DOHH2 (cell line): ENCODE data around the gene IL2RG.

Source experiments
- H3F3A ChIP-seq: fragments of 200-600 bp; sonication (generic), shearing (Covaris generic); 2 replicates; pipeline ENCODE4 v1.6.0; 2016; ENCODE audit warnings: antibody characterized with exemption, mild to moderate bottlenecking; ENCODE audit not compliant: control insufficient read depth, insufficient read depth
- H3K27ac ChIP-seq: fragments of 200-600 bp; sonication (generic); 2 replicates; pipeline ENCODE4 v1.5.1; 2014; ENCODE audit warnings: low read depth, mild to moderate bottlenecking, low read length, moderate library complexity
- H3K27me3 ChIP-seq: fragments of 200-600 bp; sonication (generic); 2 replicates; pipeline ENCODE4 v1.6.1; 2014; ENCODE audit warnings: mild to moderate bottlenecking, low read length, mixed read lengths; ENCODE audit not compliant: control insufficient read depth
- H3K36me3 ChIP-seq: fragments of 200-600 bp; sonication (generic); 2 replicates; pipeline ENCODE4 v1.6.1; 2014; ENCODE audit warnings: mild to moderate bottlenecking, low read length, moderate library complexity, mixed read lengths; ENCODE audit not compliant: control insufficient read depth
- H3K4me1 ChIP-seq: fragments of 200-600 bp; sonication (generic); 2 replicates; pipeline ENCODE4 v1.6.1; 2014; ENCODE audit warnings: mild to moderate bottlenecking, low read length, mixed read lengths; ENCODE audit not compliant: control insufficient read depth
- H3K4me2 ChIP-seq: fragments of 200-600 bp; sonication (generic); 2 replicates; pipeline ENCODE4 v1.6.0; 2014; ENCODE audit warnings: mild to moderate bottlenecking, low read length, moderate library complexity
- H3K4me3 ChIP-seq: fragments of 200-600 bp; sonication (generic); 2 replicates; pipeline ENCODE4 v1.5.1; 2014; ENCODE audit warnings: mild to moderate bottlenecking, low read length, mixed read lengths
- H3K79me2 ChIP-seq: fragments of 200-600 bp; sonication (generic); 2 replicates; pipeline ENCODE4 v1.6.1; 2014; ENCODE audit warnings: mild to moderate bottlenecking, low read length, mixed read lengths; ENCODE audit not compliant: control insufficient read depth
- H3K9me2 ChIP-seq: fragments of 200-600 bp; sonication (generic); replicated peaks from 2 replicates; pipeline ENCODE4 v1.6.1; 2014; ENCODE audit warnings: mild to moderate bottlenecking, low read length, mixed read lengths; ENCODE audit not compliant: control insufficient read depth
- H3K9me3 ChIP-seq: fragments of 200-600 bp; sonication (generic); 2 replicates; pipeline ENCODE4 v1.6.1; 2014; ENCODE audit warnings: antibody characterized with exemption, low read length, mixed read lengths; ENCODE audit not compliant: control insufficient read depth, insufficient read depth
- H4K20me1 ChIP-seq: fragments of 200-600 bp; sonication (generic); 2 replicates; pipeline ENCODE4 v1.6.0; 2014; ENCODE audit warnings: low read depth, mild to moderate bottlenecking, antibody characterized with exemption, low read length, moderate library complexity; ENCODE audit not compliant: control insufficient read depth, insufficient read depth
- EZH2phosphoT487 ChIP-seq: fragments of 200-600 bp; sonication (generic); IDR thresholded peaks from 2 replicates; pipeline ENCODE4 v1.6.1; 2017; ENCODE audit warnings: borderline replicate concordance, mild to moderate bottlenecking, antibody characterized with exemption, low read length, moderate library complexity, mixed read lengths
- TF ChIP-seq, protein P1 (sequence below): fragments of 200-600 bp; sonication (generic); IDR thresholded peaks from one replicate; pipeline ENCODE4 v1.5.1; 2014; ENCODE audit warnings: antibody characterized with exemption, mild to moderate bottlenecking, low read depth, low read length; ENCODE audit not compliant: poor library complexity, severe bottlenecking

Gene IL2RG

DNA sequence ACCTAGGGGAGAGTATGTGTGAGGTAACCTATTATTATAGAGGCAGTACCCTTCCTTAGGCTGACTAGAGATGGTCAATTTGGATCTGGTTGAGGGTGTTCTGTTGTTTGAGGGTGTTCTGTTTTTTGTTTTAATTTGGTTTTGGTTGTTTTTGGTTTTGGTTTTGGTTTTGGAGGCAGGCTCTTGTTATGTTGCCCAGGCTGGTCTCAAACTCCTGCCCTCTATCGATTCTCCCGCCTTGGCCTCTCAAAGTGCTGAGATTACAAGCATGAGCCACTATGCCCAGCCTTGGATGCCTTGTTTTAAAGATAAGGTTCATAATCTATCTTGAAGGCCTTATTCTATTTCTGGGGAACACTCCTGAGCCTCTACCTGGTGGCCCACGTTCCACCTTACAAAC lies 5.7 kb downstream of the IL2RG start:
- no peak overlapping the region for H3K4me3 ChIP-seq
- H3F3A ChIP-seq, result no peaks in the 10 kb centered on the region
- H3K36me3 ChIP-seq, result no peaks in the 10 kb centered on the region
- no peak for TF ChIP-seq EZH2phosphoT487
- TF ChIP-seq, protein P1, sequence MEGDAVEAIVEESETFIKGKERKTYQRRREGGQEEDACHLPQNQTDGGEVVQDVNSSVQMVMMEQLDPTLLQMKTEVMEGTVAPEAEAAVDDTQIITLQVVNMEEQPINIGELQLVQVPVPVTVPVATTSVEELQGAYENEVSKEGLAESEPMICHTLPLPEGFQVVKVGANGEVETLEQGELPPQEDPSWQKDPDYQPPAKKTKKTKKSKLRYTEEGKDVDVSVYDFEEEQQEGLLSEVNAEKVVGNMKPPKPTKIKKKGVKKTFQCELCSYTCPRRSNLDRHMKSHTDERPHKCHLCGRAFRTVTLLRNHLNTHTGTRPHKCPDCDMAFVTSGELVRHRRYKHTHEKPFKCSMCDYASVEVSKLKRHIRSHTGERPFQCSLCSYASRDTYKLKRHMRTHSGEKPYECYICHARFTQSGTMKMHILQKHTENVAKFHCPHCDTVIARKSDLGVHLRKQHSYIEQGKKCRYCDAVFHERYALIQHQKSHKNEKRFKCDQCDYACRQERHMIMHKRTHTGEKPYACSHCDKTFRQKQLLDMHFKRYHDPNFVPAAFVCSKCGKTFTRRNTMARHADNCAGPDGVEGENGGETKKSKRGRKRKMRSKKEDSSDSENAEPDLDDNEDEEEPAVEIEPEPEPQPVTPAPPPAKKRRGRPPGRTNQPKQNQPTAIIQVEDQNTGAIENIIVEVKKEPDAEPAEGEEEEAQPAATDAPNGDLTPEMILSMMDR, result no peak
- H3K27me3 ChIP-seq, result no peaks in the 10 kb centered on the region
- H3K4me1 ChIP-seq, result peaks cover 18% of the 10 kb centered on the region
- H3K9me2 ChIP-seq, result no peaks in the 10 kb centered on the region
- H3K4me2 ChIP-seq, result no peak overlapping the region
- no peaks in the 10 kb centered on the region for H3K9me3 ChIP-seq
- H3K79me2 ChIP-seq, result no peaks in the 10 kb centered on the region
- H4K20me1 ChIP-seq, result no peaks in the 10 kb centered on the region
- no peak overlapping the region for H3K27ac ChIP-seq

DNA sequence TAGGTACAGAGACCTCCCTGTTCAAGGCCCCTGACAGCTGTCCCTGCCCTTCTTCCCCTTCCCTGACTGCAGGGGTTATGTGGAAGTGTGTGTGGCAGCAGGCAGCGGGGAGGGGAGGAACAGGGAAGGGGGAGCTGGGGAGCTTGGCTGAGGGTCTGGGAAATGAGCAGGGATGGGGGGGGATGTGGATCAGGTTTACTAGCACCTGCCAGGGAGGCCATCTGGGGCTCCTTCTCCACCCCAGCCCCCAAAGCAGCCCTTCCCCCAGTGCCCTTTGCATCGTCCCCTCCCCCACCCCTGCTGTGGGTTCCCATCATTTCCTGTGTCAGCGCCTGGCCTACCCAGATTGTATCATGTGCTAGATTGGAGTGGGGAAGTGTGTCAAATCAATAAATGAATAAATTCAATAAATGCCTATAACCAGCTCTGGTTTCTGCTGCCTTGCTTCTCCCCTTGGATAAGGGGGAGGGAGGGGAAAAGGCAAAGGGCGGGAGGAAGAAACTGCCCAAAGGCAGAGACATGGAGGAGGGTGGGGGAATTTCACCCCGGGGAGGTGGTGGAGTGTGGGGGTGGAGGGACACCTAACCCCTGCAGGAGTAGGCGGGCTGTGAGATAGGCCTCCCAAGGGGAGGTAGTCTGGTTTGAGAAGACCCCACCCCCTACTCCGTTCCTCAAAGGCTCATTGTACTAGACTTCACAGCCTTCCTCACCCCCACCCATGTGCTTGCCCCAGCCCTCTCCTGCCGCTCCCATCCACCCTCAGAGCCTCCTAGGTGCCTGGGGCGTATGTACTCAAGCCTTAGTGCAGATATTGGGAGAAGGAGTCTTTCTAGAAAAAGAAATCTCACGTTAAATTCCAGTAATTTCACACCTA lies 8.0 kb downstream of the IL2RG start:
- H3K4me1 ChIP-seq, result peaks cover 18% of the 10 kb centered on the region
- no peaks in the 10 kb centered on the region for H3K9me2 ChIP-seq
- peak overlapping the region; percentile 63 for H3K4me2 ChIP-seq
- no peaks in the 10 kb centered on the region for H4K20me1 ChIP-seq
- H3K27me3 ChIP-seq, result no peaks in the 10 kb centered on the region
- H3K36me3 ChIP-seq, result no peaks in the 10 kb centered on the region
- H3K27ac ChIP-seq, result no peak overlapping the region
- H3K79me2 ChIP-seq, result no peaks in the 10 kb centered on the region
- TF ChIP-seq, protein P1, result no peak
- no peak for TF ChIP-seq EZH2phosphoT487
- peak overlapping the region; percentile 44; the same call in 1 of the 2 replicates for H3K4me3 ChIP-seq
- H3K9me3 ChIP-seq, result no peaks in the 10 kb centered on the region
- H3F3A ChIP-seq, result no peaks in the 10 kb centered on the region

DNA sequence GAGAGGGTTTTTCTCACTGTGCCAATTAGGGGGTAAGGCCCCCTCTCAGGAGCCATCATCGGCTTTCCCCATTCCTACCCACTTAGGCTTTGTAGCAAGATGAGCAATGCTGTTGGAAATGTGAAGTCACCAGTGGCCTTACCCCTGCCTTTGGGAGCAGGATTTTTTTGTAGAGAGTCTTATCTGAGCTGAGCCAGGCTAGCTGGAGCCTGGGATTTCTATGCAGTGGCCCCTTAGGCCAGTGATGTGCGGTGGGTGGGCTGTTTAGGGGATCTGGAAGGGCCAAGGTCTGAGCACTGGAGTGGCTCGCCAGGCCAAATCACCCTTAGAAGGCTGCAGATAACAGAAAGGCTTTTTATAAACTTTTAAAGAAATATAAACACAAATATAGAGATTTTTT lies 9.1 kb downstream of the IL2RG start:
- Histone ChIP-seq H3K27me3 (no peaks in the 10 kb centered on the region), H3K4me3 (no peak overlapping the region), H3K4me2 (no peak overlapping the region), H3F3A (no peaks in the 10 kb centered on the region), H3K9me2 (no peaks in the 10 kb centered on the region), H4K20me1 (no peaks in the 10 kb centered on the region), H3K27ac (no peak overlapping the region), H3K9me3 (no peaks in the 10 kb centered on the region), H3K79me2 (no peaks in the 10 kb centered on the region), H3K36me3 (no peaks in the 10 kb centered on the region), H3K4me1 (peaks cover 18% of the 10 kb centered on the region)
- TF ChIP-seq EZH2phosphoT487, result no peak
- TF ChIP-seq, protein P1, result no peak
